ENCODE data around the gene KIFC3. TPM values are rescaled to one million over a fixed set of nuclear protein-coding genes. Genes with fewer than 3 reads are reported as not detected.

Gene KIFC3
- total RNA-seq, 1 donor from 2014 or later, result 36.8 TPM

GRCh38 chr16:57844416-57845030, 42.2 kb upstream of the KIFC3 start:
- no peaks in the 10 kb centered on the region for H3K4me1 ChIP-seq
- DNase-seq (ENCODE audit: extremely low spot score in 2 of 2), result no peak
- no peaks in the 10 kb centered on the region for H3K27me3 ChIP-seq
- no peaks in the 10 kb centered on the region for H3K36me3 ChIP-seq
- H3K27ac ChIP-seq, result no peak overlapping the region
- H3K9me3 ChIP-seq, result no peaks in the 10 kb centered on the region
- intact Hi-C loops (cut with DNase I), result no loop called here
- no peak overlapping the region for H3K4me3 ChIP-seq
- no peak for TF ChIP-seq POLR2A (IDR thresholded peaks at IDR 0.05)
- TF ChIP-seq, protein P1, sequence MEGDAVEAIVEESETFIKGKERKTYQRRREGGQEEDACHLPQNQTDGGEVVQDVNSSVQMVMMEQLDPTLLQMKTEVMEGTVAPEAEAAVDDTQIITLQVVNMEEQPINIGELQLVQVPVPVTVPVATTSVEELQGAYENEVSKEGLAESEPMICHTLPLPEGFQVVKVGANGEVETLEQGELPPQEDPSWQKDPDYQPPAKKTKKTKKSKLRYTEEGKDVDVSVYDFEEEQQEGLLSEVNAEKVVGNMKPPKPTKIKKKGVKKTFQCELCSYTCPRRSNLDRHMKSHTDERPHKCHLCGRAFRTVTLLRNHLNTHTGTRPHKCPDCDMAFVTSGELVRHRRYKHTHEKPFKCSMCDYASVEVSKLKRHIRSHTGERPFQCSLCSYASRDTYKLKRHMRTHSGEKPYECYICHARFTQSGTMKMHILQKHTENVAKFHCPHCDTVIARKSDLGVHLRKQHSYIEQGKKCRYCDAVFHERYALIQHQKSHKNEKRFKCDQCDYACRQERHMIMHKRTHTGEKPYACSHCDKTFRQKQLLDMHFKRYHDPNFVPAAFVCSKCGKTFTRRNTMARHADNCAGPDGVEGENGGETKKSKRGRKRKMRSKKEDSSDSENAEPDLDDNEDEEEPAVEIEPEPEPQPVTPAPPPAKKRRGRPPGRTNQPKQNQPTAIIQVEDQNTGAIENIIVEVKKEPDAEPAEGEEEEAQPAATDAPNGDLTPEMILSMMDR (IDR thresholded peaks at IDR 0.05), result no peak
- TF ChIP-seq POLR2AphosphoS5 (IDR thresholded peaks at IDR 0.05; ENCODE audit: insufficient read depth in 1 of 2, low read depth in 1 of 2), result no peak

- no peaks in the 10 kb centered on the region for H3K4me1 ChIP-seq
- no peak overlapping the region for H3K4me3 ChIP-seq
- H3K27me3 ChIP-seq, result no peaks in the 10 kb centered on the region
- intact Hi-C loops (cut with DNase I), result no loop called here
- no peaks in the 10 kb centered on the region for H3K9me3 ChIP-seq
- DNase-seq (ENCODE audit: extremely low spot score in 2 of 2), result no peak
- TF ChIP-seq, protein P1 (IDR thresholded peaks at IDR 0.05), result no peak
- TF ChIP-seq POLR2A (IDR thresholded peaks at IDR 0.05) (no peak), POLR2AphosphoS5 (IDR thresholded peaks at IDR 0.05; ENCODE audit: insufficient read depth in 1 of 2, low read depth in 1 of 2) (no peak)
- no peak overlapping the region for H3K27ac ChIP-seq
- no peaks in the 10 kb centered on the region for H3K36me3 ChIP-seq
Observed at GRCh38 chr16:57843400-57843799, 41.1 kb upstream of the KIFC3 start.

DNA sequence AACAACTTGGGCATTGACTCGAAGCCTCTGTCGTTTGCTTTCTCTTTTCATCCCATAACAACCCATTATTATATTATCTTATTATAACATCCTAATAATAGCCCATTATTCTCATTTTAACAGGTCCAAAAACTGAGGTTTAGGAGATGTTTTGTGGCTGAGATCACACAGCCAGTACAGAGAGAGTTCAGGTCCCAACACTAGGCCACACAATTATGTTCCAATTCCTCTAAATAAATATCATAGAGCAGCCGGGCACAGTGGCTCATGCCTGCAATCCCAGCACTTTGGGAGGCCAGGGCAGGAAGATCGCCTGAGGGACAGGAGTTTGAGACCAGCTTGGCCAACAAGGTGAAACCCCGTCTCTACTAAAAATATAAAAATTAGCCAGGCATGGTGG, 40.3 kb upstream of the KIFC3 start:
- H3K4me3 ChIP-seq, result no peak overlapping the region
- H3K27me3 ChIP-seq, result no peaks in the 10 kb centered on the region
- TF ChIP-seq POLR2A (IDR thresholded peaks at IDR 0.05), result no peak
- TF ChIP-seq, protein P1 (IDR thresholded peaks at IDR 0.05), result no peak
- no peak for TF ChIP-seq POLR2AphosphoS5 (IDR thresholded peaks at IDR 0.05; ENCODE audit: insufficient read depth in 1 of 2, low read depth in 1 of 2)
- no peaks in the 10 kb centered on the region for H3K9me3 ChIP-seq
- no peaks in the 10 kb centered on the region for H3K4me1 ChIP-seq
- no peak overlapping the region for H3K27ac ChIP-seq
- H3K36me3 ChIP-seq, result no peaks in the 10 kb centered on the region
- intact Hi-C loops (cut with DNase I), result no loop called here
- DNase-seq (ENCODE audit: extremely low spot score in 2 of 2), result no peak

DNA sequence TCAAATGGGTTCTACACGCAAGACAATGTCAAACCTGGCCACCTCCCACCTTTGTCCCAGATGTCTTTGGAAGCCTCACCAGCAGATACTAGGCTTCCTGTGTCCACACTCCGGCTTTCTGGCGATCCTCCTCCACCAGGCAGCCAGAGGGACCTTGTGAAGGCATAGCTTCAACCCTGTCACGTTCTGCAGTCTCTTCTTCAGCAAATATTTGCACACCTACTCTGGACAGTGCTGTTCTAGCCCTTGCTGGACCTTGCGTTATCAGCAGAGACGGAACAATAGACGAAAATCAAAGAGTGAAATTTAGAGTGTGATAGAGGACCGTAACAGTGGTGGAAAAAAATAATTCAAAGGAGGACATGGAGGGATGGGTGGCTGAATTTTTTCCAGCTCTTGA, 38.5 kb upstream of the KIFC3 start:
- Histone ChIP-seq H3K9me3 (no peaks in the 10 kb centered on the region), H3K4me3 (no peak overlapping the region), H3K4me1 (no peaks in the 10 kb centered on the region), H3K27ac (no peak overlapping the region), H3K27me3 (no peaks in the 10 kb centered on the region), H3K36me3 (no peaks in the 10 kb centered on the region)
- intact Hi-C loops (cut with DNase I), result no loop called here
- no peak for DNase-seq (ENCODE audit: extremely low spot score in 2 of 2)
- TF ChIP-seq, protein P1 (IDR thresholded peaks at IDR 0.05), result no peak
- TF ChIP-seq POLR2A (IDR thresholded peaks at IDR 0.05) (no peak), POLR2AphosphoS5 (IDR thresholded peaks at IDR 0.05; ENCODE audit: insufficient read depth in 1 of 2, low read depth in 1 of 2) (no peak)

- intact Hi-C loops (cut with DNase I), result no loop called here
- Histone ChIP-seq H3K4me3 (no peak overlapping the region), H3K27ac (no peak overlapping the region), H3K27me3 (no peaks in the 10 kb centered on the region), H3K9me3 (no peaks in the 10 kb centered on the region), H3K36me3 (no peaks in the 10 kb centered on the region), H3K4me1 (no peaks in the 10 kb centered on the region)
- DNase-seq (ENCODE audit: extremely low spot score in 2 of 2), result no peak
- no peak for TF ChIP-seq POLR2A (IDR thresholded peaks at IDR 0.05)
Observed at GRCh38 chr16:57838161-57838560, 35.9 kb upstream of the KIFC3 start.

Data from vagina (tissue), 2 donors.